H9 (cell line): ENCODE measurements around the gene RIT2. TPM values are rescaled to one million over a fixed set of nuclear protein-coding genes. Genes with fewer than 3 reads are reported as not detected.

Experiments used
- DNase-seq: peaks from one replicate; pipeline ENCODE4 v3.0.0-alpha.2; 2017
- H2AFZ ChIP-seq: one replicate; pipeline ENCODE4 v1.6.1; 2013; ENCODE audit warnings: mild to moderate bottlenecking, low read length, control low read depth, moderate library complexity
- H2AK5ac ChIP-seq: 2 replicates; pipeline ENCODE4 v1.6.1; 2013; ENCODE audit warnings: low read length, control low read depth, mixed read lengths; ENCODE audit not compliant: insufficient read length
- H2BK120ac ChIP-seq: one replicate; pipeline ENCODE4 v1.6.1; 2013; ENCODE audit warnings: low read depth, mild to moderate bottlenecking, low read length, control low read depth, inconsistent platforms; ENCODE audit not compliant: poor library complexity, severe bottlenecking
- H2BK12ac ChIP-seq: 2 replicates; pipeline ENCODE4 v1.6.1; 2013; ENCODE audit warnings: low read length, control low read depth, mixed read lengths, low read depth; ENCODE audit not compliant: insufficient read length
- H2BK15ac ChIP-seq: 2 replicates; pipeline ENCODE4 v1.6.1; 2013; ENCODE audit warnings: low read depth, low read length, control low read depth
- H2BK20ac ChIP-seq: one replicate; pipeline ENCODE4 v1.6.1; 2013; ENCODE audit warnings: low read depth, mild to moderate bottlenecking, low read length, control low read depth, inconsistent platforms; ENCODE audit not compliant: poor library complexity, severe bottlenecking
- H2BK5ac ChIP-seq: 2 replicates; pipeline ENCODE4 v1.6.1; 2013; ENCODE audit warnings: low read length, control low read depth, mixed read lengths; ENCODE audit not compliant: insufficient read length
- H3K14ac ChIP-seq: 2 replicates; pipeline ENCODE4 v1.6.1; 2013; ENCODE audit warnings: low read length, control low read depth; ENCODE audit not compliant: insufficient read depth
- H3K18ac ChIP-seq: 2 replicates; pipeline ENCODE4 v1.6.1; 2013; ENCODE audit warnings: low read depth, mild to moderate bottlenecking, mixed read lengths, low read length, control low read depth; ENCODE audit not compliant: insufficient read length
- H3K23ac ChIP-seq: 2 replicates; pipeline ENCODE4 v1.6.1; 2013; ENCODE audit warnings: low read length, control low read depth, mixed read lengths, low read depth; ENCODE audit not compliant: insufficient read length
- H3K23me2 ChIP-seq: 2 replicates; pipeline ENCODE4 v1.6.1; 2013; ENCODE audit warnings: low read depth, mild to moderate bottlenecking, mixed read lengths, low read length, control low read depth; ENCODE audit not compliant: insufficient read length, poor library complexity, severe bottlenecking
- H3K27ac ChIP-seq: 2 replicates; pipeline ENCODE4 v1.5.1; 2013; ENCODE audit warnings: low read length, control low read depth, mixed read lengths, low read depth; ENCODE audit not compliant: insufficient read length
- H3K27me3 ChIP-seq: 2 replicates; pipeline ENCODE4 v1.6.1; 2013; ENCODE audit warnings: low read length, control low read depth, inconsistent platforms; ENCODE audit not compliant: insufficient read depth
- H3K4ac ChIP-seq: 2 replicates; pipeline ENCODE4 v1.6.1; 2013; ENCODE audit warnings: low read depth, mild to moderate bottlenecking, control low read depth, inconsistent platforms, low read length, moderate library complexity
- H3K4me1 ChIP-seq: 2 replicates; pipeline ENCODE4 v1.6.1; 2013; ENCODE audit warnings: low read length, control low read depth, inconsistent platforms; ENCODE audit not compliant: insufficient read depth
- H3K4me2 ChIP-seq: 2 replicates; pipeline ENCODE4 v1.6.1; 2013; ENCODE audit warnings: low read length, control low read depth, mixed read lengths; ENCODE audit not compliant: insufficient read length, insufficient read depth
- H3K56ac ChIP-seq: 2 replicates; pipeline ENCODE4 v1.6.1; 2013; ENCODE audit warnings: low read depth, mild to moderate bottlenecking, mixed read lengths, low read length, control low read depth; ENCODE audit not compliant: insufficient read length
- H3K79me1 ChIP-seq: 2 replicates; pipeline ENCODE4 v1.6.1; 2013; ENCODE audit warnings: low read depth, mild to moderate bottlenecking, moderate library complexity, low read length, control low read depth, inconsistent platforms; ENCODE audit not compliant: insufficient read depth, poor library complexity, severe bottlenecking
- H3K79me2 ChIP-seq: 2 replicates; pipeline ENCODE4 v1.6.1; 2013; ENCODE audit warnings: low read length, control low read depth, inconsistent platforms; ENCODE audit not compliant: insufficient read depth
- H3K9ac ChIP-seq: 2 replicates; pipeline ENCODE4 v1.6.1; 2013; ENCODE audit warnings: low read length, control low read depth, mixed read lengths; ENCODE audit not compliant: insufficient read length; ENCODE audit errors: extremely low read depth
- H3K9me3 ChIP-seq: one replicate; pipeline ENCODE4 v1.6.1; 2013; ENCODE audit warnings: low read depth, low read length, inconsistent platforms; ENCODE audit not compliant: control insufficient read depth
- H3T11ph ChIP-seq: one replicate; pipeline ENCODE4 v1.6.1; 2013; ENCODE audit warnings: mild to moderate bottlenecking, low read length, control low read depth, inconsistent platforms
- H4K20me1 ChIP-seq: one replicate; pipeline ENCODE4 v1.6.1; 2013; ENCODE audit not compliant: control insufficient read depth, insufficient read length, insufficient read depth
- H4K5ac ChIP-seq: 2 replicates; pipeline ENCODE4 v1.6.1; 2013; ENCODE audit warnings: low read depth, mild to moderate bottlenecking, mixed read lengths, low read length, control low read depth; ENCODE audit not compliant: insufficient read length
- H4K8ac ChIP-seq: replicated peaks from 2 replicates; pipeline ENCODE4 v1.6.1; 2013; ENCODE audit warnings: low read length, control low read depth, mixed read lengths, low read depth; ENCODE audit not compliant: insufficient read length
- H4K91ac ChIP-seq: 2 replicates; pipeline ENCODE4 v1.6.1; 2013; ENCODE audit warnings: low read depth, mild to moderate bottlenecking, moderate library complexity, mixed read lengths, low read length, control low read depth; ENCODE audit not compliant: insufficient read length
- H3K27ac Mint-ChIP-seq, 3 experiments: 2 replicates in 2 of 3; 3 replicates in 1 of 3; pipeline ENCODE4 v1.8.0; 2020 to 2021; ENCODE audit warnings: mixed read lengths in 3 of 3, mild to moderate bottlenecking in 1 of 3, moderate library complexity in 1 of 3
- H3K27me3 Mint-ChIP-seq: 2 replicates; pipeline ENCODE4 v1.8.0; 2021; ENCODE audit warnings: low read depth, mild to moderate bottlenecking, moderate library complexity, mixed read lengths
- H3K36me3 Mint-ChIP-seq, 3 experiments: 2 replicates in 2 of 3; 3 replicates in 1 of 3; pipeline ENCODE4 v1.8.0; 2020 to 2021; ENCODE audit warnings: low read depth in 3 of 3, mixed read lengths in 3 of 3; ENCODE audit not compliant: insufficient read depth in 1 of 3
- H3K4me1 Mint-ChIP-seq, 2 experiments: 2 replicates each; pipeline ENCODE4 v1.8.0; 2020; ENCODE audit warnings: mixed read lengths in 2 of 2
- H3K4me3 Mint-ChIP-seq, 2 experiments: 2 replicates in 1 of 2; 3 replicates in 1 of 2; pipeline ENCODE4 v1.8.0; 2020 to 2021; ENCODE audit warnings: mild to moderate bottlenecking in 2 of 2, mixed read lengths in 2 of 2, moderate library complexity in 1 of 2
- H3K9me3 Mint-ChIP-seq, 2 experiments: 2 replicates in 1 of 2; 3 replicates in 1 of 2; pipeline ENCODE4 v1.8.0; 2020; ENCODE audit warnings: mild to moderate bottlenecking in 2 of 2, mixed read lengths in 2 of 2, moderate library complexity in 1 of 2
- total RNA-seq: library from RNA; stranded (reverse); gene quantifications from 2 replicates; pipeline ENCODE4 v1.2.1, GENCODE V29; 2021
- TF ChIP-seq, protein P1 (sequence below): fragments of 200-600 bp; sonication (generic); conservative IDR thresholded peaks from 3 replicates; pipeline ENCODE4 v1.8.0; 2021; ENCODE audit warnings: antibody characterized with exemption, mild to moderate bottlenecking

RIT2 gene
- total RNA-seq, 1 experiment from 2014 or later: 1.2 TPM

DNA sequence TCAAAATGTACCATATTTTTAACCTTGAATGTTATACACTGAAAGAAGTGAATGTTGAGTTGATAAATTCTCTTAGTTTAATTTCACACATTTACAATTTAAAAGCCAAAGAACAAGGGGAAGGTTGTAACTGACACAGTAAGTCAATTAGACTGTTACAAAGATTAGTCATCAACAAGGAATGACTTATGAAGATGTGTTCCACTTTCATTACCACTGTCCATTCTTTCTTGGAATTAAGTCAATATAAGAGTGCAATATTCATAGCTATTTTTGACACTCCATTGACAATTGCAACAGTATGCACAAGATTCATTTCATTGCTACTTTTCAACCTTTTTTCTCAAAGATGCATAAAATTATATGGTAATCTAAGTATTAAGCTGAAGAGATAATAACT, 291.3 kb downstream of the RIT2 start:
- Histone ChIP-seq H3K23me2 (no peaks in the 10 kb centered on the region), H3K79me2 (no peaks in the 10 kb centered on the region), H2BK5ac (no peak overlapping the region), H3K79me1 (no peaks in the 10 kb centered on the region), H3K56ac (no peak overlapping the region), H2BK120ac (no peak overlapping the region), H3K9me3 (no peaks in the 10 kb centered on the region), H2AK5ac (no peak overlapping the region), H4K8ac (no peak overlapping the region), H3K27me3 (no peaks in the 10 kb centered on the region), H4K20me1 (no peaks in the 10 kb centered on the region), H3K27ac (no peak overlapping the region), H3K18ac (no peak overlapping the region), H3K23ac (no peak overlapping the region), H3K4ac (no peak overlapping the region), H2BK20ac (no peak overlapping the region), H4K5ac (no peak overlapping the region), H3K4me1 (no peaks in the 10 kb centered on the region; the same call in 1 of the 2 replicates), H2BK12ac (no peak overlapping the region), H3K9ac (no peak overlapping the region), H3T11ph (no peak overlapping the region), H3K14ac (no peak overlapping the region), H2AFZ (no peak overlapping the region), H3K4me2 (no peak overlapping the region), H4K91ac (no peak overlapping the region), H2BK15ac (no peak overlapping the region)
- H3K9me3 Mint-ChIP-seq: no peaks in the 10 kb centered on the region; a peak in 1 of 5 replicates
- DNase-seq: no peak
- TF ChIP-seq, protein P1, sequence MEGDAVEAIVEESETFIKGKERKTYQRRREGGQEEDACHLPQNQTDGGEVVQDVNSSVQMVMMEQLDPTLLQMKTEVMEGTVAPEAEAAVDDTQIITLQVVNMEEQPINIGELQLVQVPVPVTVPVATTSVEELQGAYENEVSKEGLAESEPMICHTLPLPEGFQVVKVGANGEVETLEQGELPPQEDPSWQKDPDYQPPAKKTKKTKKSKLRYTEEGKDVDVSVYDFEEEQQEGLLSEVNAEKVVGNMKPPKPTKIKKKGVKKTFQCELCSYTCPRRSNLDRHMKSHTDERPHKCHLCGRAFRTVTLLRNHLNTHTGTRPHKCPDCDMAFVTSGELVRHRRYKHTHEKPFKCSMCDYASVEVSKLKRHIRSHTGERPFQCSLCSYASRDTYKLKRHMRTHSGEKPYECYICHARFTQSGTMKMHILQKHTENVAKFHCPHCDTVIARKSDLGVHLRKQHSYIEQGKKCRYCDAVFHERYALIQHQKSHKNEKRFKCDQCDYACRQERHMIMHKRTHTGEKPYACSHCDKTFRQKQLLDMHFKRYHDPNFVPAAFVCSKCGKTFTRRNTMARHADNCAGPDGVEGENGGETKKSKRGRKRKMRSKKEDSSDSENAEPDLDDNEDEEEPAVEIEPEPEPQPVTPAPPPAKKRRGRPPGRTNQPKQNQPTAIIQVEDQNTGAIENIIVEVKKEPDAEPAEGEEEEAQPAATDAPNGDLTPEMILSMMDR: no peak
- H3K36me3 Mint-ChIP-seq: peaks cover 0 to 7% (median 2%) of the 10 kb centered on the region in 3 experiments; a peak in 2 of 7 replicates
- no peaks in the 10 kb centered on the region for H3K27me3 Mint-ChIP-seq
- H3K27ac Mint-ChIP-seq: no peak overlapping the region
- H3K4me1 Mint-ChIP-seq: peaks cover 30 to 41% of the 10 kb centered on the region in 2 experiments
- no peak overlapping the region for H3K4me3 Mint-ChIP-seq
